Vagina (tissue), 2 donors: Measurements from ENCODE around the gene PDK3. TPM values are rescaled to one million over a fixed set of nuclear protein-coding genes. Genes with fewer than 3 reads are reported as not detected.

Experiments used
- DNase-seq, 2 donors: peaks; one replicate each; pipeline ENCODE4 v3.0.0-alpha.2; 2017; ENCODE audit errors: extremely low spot score in 2 of 2
- H3K27ac ChIP-seq: fragments of 200-600 bp; sonication (generic); one replicate; pipeline ENCODE4 v1.5.1; 2019
- H3K27me3 ChIP-seq: fragments of 200-600 bp; sonication (generic); one replicate; pipeline ENCODE4 v1.5.1; 2019
- H3K36me3 ChIP-seq, 2 donors: fragments of 200-600 bp; sonication (generic); one replicate each; pipeline ENCODE4 v1.5.1; 2017 to 2019
- H3K4me1 ChIP-seq: fragments of 200-600 bp; sonication (generic); one replicate; pipeline ENCODE4 v1.5.1; 2019
- H3K4me3 ChIP-seq, 2 donors: fragments of 200-600 bp; sonication (generic); 1 replicate in 1 of 2; 2 replicates in 1 of 2; pipeline ENCODE4 v1.5.1; 2016 to 2019
- H3K9me3 ChIP-seq: fragments of 200-600 bp; sonication (generic); one replicate; pipeline ENCODE4 v1.5.1; 2019
- POLR2A ChIP-seq, 2 donors: fragments of 450-650 bp; IDR thresholded peaks; one replicate each; pipeline ENCODE4 v1.6.1; 2017; ENCODE audit warnings: antibody characterized with exemption in 2 of 2, mild to moderate bottlenecking in 2 of 2, moderate library complexity in 2 of 2
- POLR2AphosphoS5 ChIP-seq, 2 donors: sonication (generic); formaldehyde crosslinking; IDR thresholded peaks; one replicate each; pipeline ENCODE4 v1.9.0; 2017; ENCODE audit warnings: antibody characterized with exemption in 2 of 2, mild to moderate bottlenecking in 2 of 2, low read depth in 1 of 2; ENCODE audit not compliant: insufficient read depth in 1 of 2
- intact Hi-C: fragments of 100-400 bp; cut with DNase I; formaldehyde crosslinking; loops from one replicate; pipeline ENCODE4 v1.15.1; 2023
- total RNA-seq: library from RNA; depleted of rRNA; stranded (reverse); fragments of >200 nt; gene quantifications from one replicate; pipeline ENCODE4 v1.2.3, GENCODE V29; 2016
- TF ChIP-seq, protein P1 (sequence below), 3 experiments: fragments of 450-650 bp in 2 of 3; fragments of 200-600 bp in 1 of 3; sonication (generic) in 1 of 3; IDR thresholded peaks; one replicate each; pipeline ENCODE4 v1.5.1; 2017 to 2019; ENCODE audit warnings: antibody characterized with exemption in 3 of 3, mild to moderate bottlenecking in 2 of 3, moderate library complexity in 2 of 3

Gene PDK3
- total RNA-seq, 1 donor from 2014 or later = 23.3 TPM

DNA sequence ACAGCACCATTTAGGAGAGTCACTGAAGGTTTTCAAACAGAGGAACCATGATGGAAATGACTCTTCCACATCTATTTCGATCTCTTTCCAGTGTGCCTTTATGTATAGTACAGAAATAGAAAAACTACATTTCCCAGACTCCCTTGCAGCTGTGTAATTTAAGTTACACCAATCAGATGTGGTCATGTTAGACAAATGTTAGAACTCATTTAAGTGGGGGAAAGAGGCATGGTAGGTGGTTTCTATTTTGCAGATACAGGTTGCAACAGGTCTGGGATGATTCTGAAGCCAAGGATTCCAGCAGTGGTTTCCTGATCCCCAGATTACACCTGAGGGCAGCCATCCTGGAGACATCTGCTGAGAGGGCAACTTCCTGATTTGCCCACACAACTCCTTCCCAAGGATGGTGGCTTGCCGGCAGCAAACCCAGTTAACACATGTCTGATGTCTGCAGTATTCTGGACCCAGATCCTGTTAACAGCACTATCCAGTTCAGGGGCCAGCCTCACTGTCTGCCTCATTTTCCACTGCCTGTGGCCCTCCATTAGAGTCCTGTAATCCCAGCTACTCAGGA is 38.7 kb upstream of the PDK3 start:
- no peak overlapping the region for H3K4me3 ChIP-seq
- TF ChIP-seq POLR2AphosphoS5 (IDR thresholded peaks at IDR 0.05; ENCODE audit: insufficient read depth in 1 of 2, low read depth in 1 of 2) (no peak), POLR2A (IDR thresholded peaks at IDR 0.05) (no peak)
- TF ChIP-seq, protein P1, sequence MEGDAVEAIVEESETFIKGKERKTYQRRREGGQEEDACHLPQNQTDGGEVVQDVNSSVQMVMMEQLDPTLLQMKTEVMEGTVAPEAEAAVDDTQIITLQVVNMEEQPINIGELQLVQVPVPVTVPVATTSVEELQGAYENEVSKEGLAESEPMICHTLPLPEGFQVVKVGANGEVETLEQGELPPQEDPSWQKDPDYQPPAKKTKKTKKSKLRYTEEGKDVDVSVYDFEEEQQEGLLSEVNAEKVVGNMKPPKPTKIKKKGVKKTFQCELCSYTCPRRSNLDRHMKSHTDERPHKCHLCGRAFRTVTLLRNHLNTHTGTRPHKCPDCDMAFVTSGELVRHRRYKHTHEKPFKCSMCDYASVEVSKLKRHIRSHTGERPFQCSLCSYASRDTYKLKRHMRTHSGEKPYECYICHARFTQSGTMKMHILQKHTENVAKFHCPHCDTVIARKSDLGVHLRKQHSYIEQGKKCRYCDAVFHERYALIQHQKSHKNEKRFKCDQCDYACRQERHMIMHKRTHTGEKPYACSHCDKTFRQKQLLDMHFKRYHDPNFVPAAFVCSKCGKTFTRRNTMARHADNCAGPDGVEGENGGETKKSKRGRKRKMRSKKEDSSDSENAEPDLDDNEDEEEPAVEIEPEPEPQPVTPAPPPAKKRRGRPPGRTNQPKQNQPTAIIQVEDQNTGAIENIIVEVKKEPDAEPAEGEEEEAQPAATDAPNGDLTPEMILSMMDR (IDR thresholded peaks at IDR 0.05) = no peak
- H3K27ac ChIP-seq = no peak overlapping the region
- H3K27me3 ChIP-seq = no peaks in the 10 kb centered on the region
- no peaks in the 10 kb centered on the region for H3K36me3 ChIP-seq
- H3K9me3 ChIP-seq = no peaks in the 10 kb centered on the region
- DNase-seq = no peak
- intact Hi-C loops = no loop called here
- peaks cover 8% of the 10 kb centered on the region for H3K4me1 ChIP-seq

DNA sequence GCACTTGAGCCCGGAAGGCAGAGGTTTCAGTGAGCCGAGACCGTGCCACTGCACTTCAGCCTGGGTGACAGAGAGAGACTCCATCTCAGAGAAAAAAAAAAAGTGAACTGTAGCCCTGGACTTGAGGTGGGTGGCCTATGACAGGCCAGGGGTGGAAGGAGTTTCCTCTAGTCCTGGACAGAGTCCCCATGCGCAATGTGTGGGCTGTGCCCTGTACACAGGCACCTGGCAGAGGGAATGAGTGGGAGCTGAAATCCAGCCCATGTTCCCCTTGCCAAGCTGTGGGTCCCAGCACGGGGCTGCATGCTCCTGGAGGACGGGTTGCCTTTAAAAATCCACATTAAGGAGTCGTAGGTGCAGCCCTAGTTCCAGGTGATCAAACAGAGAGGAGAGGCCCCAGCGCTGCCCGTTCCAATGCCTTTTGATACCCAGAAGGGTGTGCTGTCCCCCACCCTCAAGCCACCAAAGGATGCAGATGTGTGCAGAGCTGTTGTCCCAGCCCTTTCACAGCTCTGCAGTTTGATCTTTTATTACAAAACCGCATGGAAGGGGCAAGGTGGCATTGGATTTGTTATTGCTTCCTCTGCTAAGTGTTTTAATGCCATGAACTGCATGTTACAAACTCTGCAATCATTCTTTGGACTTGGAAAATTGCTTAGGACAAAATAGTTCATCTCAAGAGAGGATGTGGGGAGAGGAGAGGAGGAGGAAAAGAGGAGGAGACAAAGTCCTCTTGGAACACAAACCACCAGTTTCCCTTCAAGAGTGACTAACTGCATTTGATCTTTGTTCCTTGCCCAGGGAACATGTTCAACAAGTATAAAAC is 38.0 kb upstream of the PDK3 start:
- intact Hi-C loops = no loop called here
- Histone ChIP-seq H3K4me3 (no peak overlapping the region), H3K9me3 (no peaks in the 10 kb centered on the region), H3K36me3 (no peaks in the 10 kb centered on the region), H3K4me1 (peaks cover 8% of the 10 kb centered on the region), H3K27me3 (no peaks in the 10 kb centered on the region), H3K27ac (no peak overlapping the region)
- DNase-seq = peak in 1 of 2 donors; percentile 80
- TF ChIP-seq POLR2A (IDR thresholded peaks at IDR 0.05) (no peak), POLR2AphosphoS5 (IDR thresholded peaks at IDR 0.05; ENCODE audit: insufficient read depth in 1 of 2, low read depth in 1 of 2) (no peak)
- TF ChIP-seq, protein P1 (IDR thresholded peaks at IDR 0.05) = no peak

DNA sequence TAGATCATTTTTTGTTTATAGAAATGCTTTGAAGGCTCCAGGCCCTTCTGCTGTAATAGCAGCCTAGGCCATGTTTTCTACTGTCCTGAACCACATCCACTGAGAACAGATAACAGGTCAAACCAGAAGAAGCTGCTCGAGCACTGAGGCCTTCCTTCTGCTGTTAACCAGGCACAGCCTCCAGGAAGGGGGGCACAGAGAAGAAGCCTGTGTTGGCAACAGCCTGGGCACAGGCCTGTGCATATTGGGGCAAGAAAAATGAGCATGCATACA is 37.4 kb upstream of the PDK3 start:
- H3K4me1 ChIP-seq = peaks cover 8% of the 10 kb centered on the region
- no peak overlapping the region for H3K27ac ChIP-seq
- H3K36me3 ChIP-seq = no peaks in the 10 kb centered on the region
- intact Hi-C loops = no loop called here
- DNase-seq = no peak
- H3K4me3 ChIP-seq = no peak overlapping the region
- H3K27me3 ChIP-seq = no peaks in the 10 kb centered on the region
- no peak for TF ChIP-seq POLR2AphosphoS5 (IDR thresholded peaks at IDR 0.05; ENCODE audit: insufficient read depth in 1 of 2, low read depth in 1 of 2)
- TF ChIP-seq, protein P1 (IDR thresholded peaks at IDR 0.05) = no peak
- TF ChIP-seq POLR2A (IDR thresholded peaks at IDR 0.05) = no peak
- H3K9me3 ChIP-seq = no peaks in the 10 kb centered on the region

DNA sequence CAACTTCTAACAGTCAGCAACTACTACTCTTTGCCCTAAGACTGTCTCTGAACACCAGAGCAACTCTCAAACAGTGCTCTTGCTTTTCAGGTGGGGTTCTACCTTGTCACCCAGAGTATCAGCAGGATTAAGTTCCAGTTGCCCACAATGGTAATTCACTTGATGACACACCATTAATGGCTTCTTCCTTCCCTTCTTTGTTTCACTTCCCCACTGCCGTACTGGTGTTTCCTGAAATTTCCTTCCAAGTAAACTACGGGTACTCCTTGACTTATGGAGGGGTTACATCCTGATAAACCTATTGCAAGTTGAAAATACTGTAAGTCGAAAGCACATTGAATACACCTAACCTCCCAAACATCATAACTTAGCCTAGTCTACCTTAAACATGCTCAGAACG is 36.6 kb upstream of the PDK3 start:
- intact Hi-C loops = no loop called here
- H3K9me3 ChIP-seq = no peaks in the 10 kb centered on the region
- H3K4me1 ChIP-seq = peaks cover 8% of the 10 kb centered on the region
- TF ChIP-seq, protein P1 (IDR thresholded peaks at IDR 0.05) = no peak
- TF ChIP-seq POLR2AphosphoS5 (IDR thresholded peaks at IDR 0.05; ENCODE audit: insufficient read depth in 1 of 2, low read depth in 1 of 2) = no peak
- no peak for TF ChIP-seq POLR2A (IDR thresholded peaks at IDR 0.05)
- no peaks in the 10 kb centered on the region for H3K36me3 ChIP-seq
- DNase-seq = peak in 1 of 2 donors; percentile 65
- no peak overlapping the region for H3K4me3 ChIP-seq
- H3K27me3 ChIP-seq = no peaks in the 10 kb centered on the region
- H3K27ac ChIP-seq = no peak overlapping the region

DNA sequence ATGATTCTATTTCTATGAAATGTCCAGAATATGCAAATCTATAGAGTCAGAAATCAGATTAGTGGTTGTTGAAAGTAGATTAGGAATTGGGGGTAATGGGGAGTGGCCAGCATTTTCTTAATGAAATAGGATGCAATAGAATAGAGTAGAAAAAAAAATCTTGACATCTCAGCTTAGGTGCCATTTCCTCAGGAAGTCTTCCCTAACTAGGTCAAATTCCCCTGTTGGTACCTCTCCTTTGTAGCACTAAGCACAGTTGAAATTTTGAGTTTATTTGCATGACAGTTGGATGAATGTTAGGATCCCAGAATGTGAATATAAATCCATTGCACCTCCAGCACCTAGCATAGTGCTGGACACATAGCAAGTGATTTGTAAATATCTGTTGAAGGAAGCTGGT is 30.0 kb upstream of the PDK3 start:
- TF ChIP-seq POLR2AphosphoS5 (IDR thresholded peaks at IDR 0.05; ENCODE audit: insufficient read depth in 1 of 2, low read depth in 1 of 2) (no peak), POLR2A (IDR thresholded peaks at IDR 0.05) (no peak)
- TF ChIP-seq, protein P1 (IDR thresholded peaks at IDR 0.05) = no peak
- intact Hi-C loops = no loop called here
- H3K36me3 ChIP-seq = no peaks in the 10 kb centered on the region

More for the DNA sequence above, 30.0 kb upstream of the PDK3 start:
- no peaks in the 10 kb centered on the region for H3K4me1 ChIP-seq
- no peaks in the 10 kb centered on the region for H3K27me3 ChIP-seq
- H3K4me3 ChIP-seq = no peak overlapping the region
- no peaks in the 10 kb centered on the region for H3K9me3 ChIP-seq
- no peak for DNase-seq
- H3K27ac ChIP-seq = no peak overlapping the region
